ENCODE data around the gene IARS2.
"Not testable (repeated sequence)": the region's sequence is repeated elsewhere in the genome, so short reads cannot be mapped to it uniquely, and the experiment has no call there.

IARS2 gene

GRCh38 chr1:220169887-220170286 is 76.0 kb downstream of the IARS2 start:
- not testable (repeated sequence) for DNase-seq

DNA sequence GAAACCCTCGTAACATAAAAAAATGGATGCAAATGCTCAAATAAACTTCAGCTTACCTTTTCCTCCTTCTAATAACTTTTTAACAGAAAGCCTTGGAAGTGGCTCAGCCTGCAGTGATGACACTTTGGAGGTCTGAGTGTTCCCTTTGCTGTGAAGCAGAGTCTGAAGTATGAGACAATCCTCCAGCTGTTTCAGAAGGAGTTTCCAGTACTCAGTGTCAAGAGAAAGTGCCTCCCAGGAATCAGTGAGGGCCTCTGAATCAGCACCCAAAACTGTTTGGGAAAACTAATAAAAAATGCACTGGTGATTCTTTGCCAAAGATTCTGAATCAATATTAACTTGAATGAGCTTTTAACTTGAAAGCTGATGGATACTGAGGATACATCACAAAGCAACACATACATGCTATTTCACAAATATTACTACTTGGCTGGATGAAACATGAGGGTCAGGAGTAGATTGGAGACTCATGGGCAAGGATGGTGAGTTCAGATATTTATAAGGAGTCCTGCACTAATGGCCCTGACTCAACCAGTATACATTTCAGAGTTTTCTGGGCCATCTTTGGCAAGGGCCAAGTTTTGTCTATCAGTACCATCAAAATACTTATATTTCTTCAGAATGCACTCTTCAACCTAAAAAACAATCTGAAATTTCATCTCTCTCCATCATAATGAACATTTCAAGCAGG is 77.0 kb downstream of the IARS2 start:
- DNase-seq: no peak

DNA sequence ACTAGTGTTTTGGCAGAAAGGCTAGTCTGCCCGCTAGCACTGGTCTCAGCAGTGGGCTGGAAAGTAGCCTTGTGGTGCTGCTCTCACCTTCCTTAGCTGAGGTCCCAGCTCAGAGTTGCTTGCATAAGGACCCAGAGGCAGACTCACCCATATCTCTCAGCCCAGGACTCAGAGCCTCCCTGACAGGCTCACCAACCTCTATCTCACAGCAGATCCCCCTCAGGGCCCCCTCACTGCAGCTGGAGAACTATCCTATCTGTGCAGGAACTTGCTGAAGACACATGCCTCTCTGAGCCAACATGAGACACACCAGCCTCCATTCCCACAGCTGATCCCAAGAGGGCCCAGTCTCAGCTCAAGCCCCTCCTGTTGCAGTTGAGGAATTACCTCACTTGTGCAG is 82.6 kb downstream of the IARS2 start:
- no peak for DNase-seq

- DNase-seq: no peak
Measured at GRCh38 chr1:220182111-220182510, 88.2 kb downstream of the IARS2 start.

GRCh38 chr1:220182656-220183055 is 88.7 kb downstream of the IARS2 start:
- DNase-seq: no peak

- DNase-seq: no peak
Measured at GRCh38 chr1:220184506-220184905, 90.6 kb downstream of the IARS2 start.

DNA sequence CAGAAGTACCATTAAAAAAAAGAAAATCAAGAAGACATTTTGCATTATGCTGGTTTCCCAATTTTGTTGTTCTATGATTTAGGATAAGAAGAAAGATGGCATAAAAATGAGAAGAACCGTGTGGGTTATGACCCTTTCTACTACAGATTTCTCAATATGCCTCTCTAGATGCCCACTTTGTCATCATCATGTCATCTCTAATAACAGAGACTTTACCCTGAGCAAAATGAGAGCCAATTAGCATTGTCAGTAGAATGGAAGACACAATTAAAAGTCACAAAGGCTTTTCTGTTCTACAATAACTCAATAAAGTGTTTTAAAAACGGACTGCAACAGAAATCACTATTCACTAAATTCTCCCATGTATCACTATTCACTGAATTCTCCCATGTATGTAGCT is 92.8 kb downstream of the IARS2 start:
- no peak for DNase-seq

DNA sequence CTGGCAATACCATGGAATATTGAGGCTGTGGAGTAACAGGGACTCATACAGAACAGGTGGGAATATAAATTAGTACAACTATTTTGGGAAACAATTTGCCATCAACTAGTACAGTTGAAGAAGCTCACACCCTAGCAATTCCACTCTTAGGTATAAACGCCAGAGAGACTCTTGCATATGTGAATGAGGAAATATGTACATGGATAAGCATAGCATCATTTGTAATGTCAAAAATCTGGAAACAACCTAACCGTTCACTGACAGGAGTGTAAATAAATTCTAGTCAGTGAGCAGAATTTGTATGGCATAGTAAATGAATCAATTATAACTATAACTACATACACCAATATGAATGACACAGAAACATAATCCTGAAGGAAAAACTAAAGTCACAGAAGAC is 94.6 kb downstream of the IARS2 start:
- no peak for DNase-seq

DNA sequence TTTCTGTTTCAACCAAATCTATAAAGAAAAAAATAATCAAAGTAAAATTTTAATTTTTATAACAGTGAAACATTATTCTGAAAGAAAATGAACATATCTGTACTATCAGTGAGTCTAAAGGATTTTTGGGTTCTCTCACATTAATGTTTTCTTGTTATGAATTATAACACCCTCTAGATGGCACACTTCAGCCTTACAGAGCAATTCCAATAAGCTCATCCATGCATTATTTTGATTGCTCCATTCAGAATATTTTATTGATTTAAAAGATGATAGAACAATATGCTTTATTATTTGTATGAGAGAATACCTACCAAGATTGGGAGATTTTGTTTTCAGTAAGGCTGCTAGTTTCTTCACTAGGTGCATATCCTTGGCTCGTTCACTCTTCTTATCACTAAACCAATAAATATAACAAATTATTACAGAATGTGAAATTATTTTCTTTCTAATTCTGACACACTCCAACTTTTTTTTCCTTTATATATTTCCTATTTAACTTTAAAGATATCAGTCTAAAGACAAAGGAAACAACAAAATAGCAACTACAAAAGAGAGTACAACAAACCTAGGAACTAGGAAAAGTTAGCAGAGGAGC is 95.9 kb downstream of the IARS2 start:
- peak; percentile 18 for DNase-seq

- no peak for DNase-seq
Measured at GRCh38 chr1:220195701-220196100, 101.8 kb downstream of the IARS2 start.

Data from activated CD4-positive, alpha-beta T cell treated with anti-CD3 and anti-CD28 coated beads, Interleukin-2, amount 50 U/mL, for 16 hours (primary cell).